Motor neuron (in vitro differentiated cells): ENCODE data around the gene FXYD6. TPM values are rescaled to one million over a fixed set of nuclear protein-coding genes. Genes with fewer than 3 reads are reported as not detected.

Experiments used
- ATAC-seq, 8 experiments: fragments of 200-7000 bp; cut with Tn5 transposase; replicated peaks in 6 of 8; 2 replicates each; pipeline ENCODE4 v1.8.0; 2021; ENCODE audit warnings: mild to moderate bottlenecking in 8 of 8, moderate library complexity in 8 of 8
- H3K27ac ChIP-seq, 2 donors: fragments of 250-450 bp; sonication (Bioruptor Pico); 2 replicates each; pipeline ENCODE4 v1.9.0; 2021; ENCODE audit warnings: antibody characterized with exemption in 2 of 2, mild to moderate bottlenecking in 2 of 2, moderate library complexity in 1 of 2
- H3K4me1 ChIP-seq, 2 donors: fragments of 250-450 bp; sonication (Bioruptor Pico); replicated peaks in 1 of 2; 2 replicates each; pipeline ENCODE4 v1.6.1; 2021; ENCODE audit warnings: antibody characterized with exemption in 2 of 2, mild to moderate bottlenecking in 2 of 2, moderate library complexity in 1 of 2
- H3K4me3 ChIP-seq, 5 donors: fragments of 250-450 bp; sonication (Bioruptor Pico); 2 replicates each; pipeline ENCODE4 v1.9.0; 2021; ENCODE audit warnings: antibody characterized with exemption in 5 of 5, mild to moderate bottlenecking in 5 of 5, moderate library complexity in 4 of 5
- WGBS, 10 experiments: fragments of 450-650 bp; shearing (Covaris generic); methylation state at CpG; one replicate each; pipeline ENCODE4 v1.0.0; 2022; 5-methylcytosine and 5-hydroxymethylcytosine counted together
- in situ Hi-C, 9 experiments: fragments of 400-800 bp; cut with MboI; loops; one replicate each; pipeline ENCODE4 v1.15.0; 2021; ENCODE audit warnings: low sequenced_read_pairs in 9 of 9, low pct_unique_long_range_greater_than_20kb in 2 of 9; ENCODE audit not compliant: unreplicated experiment in 9 of 9
- total RNA-seq, 8 experiments: library from RNA; unstranded; fragments of 300-600 nt; gene quantifications; 2 replicates each; pipeline versions ENCODE4 v1.2.3 to v1.2.4, GENCODE V29; 2022

FXYD6 gene
- total RNA-seq, 8 experiments from 2014 or later = 0.18 to 230 (median 114) TPM

GRCh38 chr11:117857734-117858414 lies 18.6 kb downstream of the FXYD6 start:
- H3K4me3 ChIP-seq = no peak overlapping the region
- WGBS, 10 experiments = 13 to 100% (median 78%) methylated on average over 1 to 8 of the region's 11 CpGs; no CpG with 5 or more reads in 1 of the 10 experiments
- in situ Hi-C loops = loop anchor here in 1 of 9 experiments (10.0 kb wide), 1 partner anchor 87 kb away; no protein-coding TSS in a partner anchor
- ATAC-seq = no peak
- peaks cover 5 to 15% of the 10 kb centered on the region in 2 donors for H3K4me1 ChIP-seq
- no peak overlapping the region for H3K27ac ChIP-seq

GRCh38 chr11:117855912-117856651 lies 20.4 kb downstream of the FXYD6 start:
- no peak overlapping the region for H3K27ac ChIP-seq
- ATAC-seq = no peak
- 57 to 100% (median 90%) methylated on average over 2 to 9 of the region's 13 CpGs; no CpG with 5 or more reads in 1 of the 10 experiments for WGBS, 10 experiments
- no peak overlapping the region for H3K4me3 ChIP-seq
- H3K4me1 ChIP-seq = peaks cover 0 to 5% of the 10 kb centered on the region in 2 donors
- in situ Hi-C loops = loop anchor here in 1 of 9 experiments (10.0 kb wide), 1 partner anchor 89 kb away; no protein-coding TSS in a partner anchor

GRCh38 chr11:117855186-117855845 lies 21.1 kb downstream of the FXYD6 start:
- ATAC-seq = no peak
- no peak overlapping the region for H3K4me3 ChIP-seq
- peaks cover 0 to 3% of the 10 kb centered on the region in 2 donors for H3K4me1 ChIP-seq
- in situ Hi-C loops = loop anchor here in 1 of 9 experiments (10.0 kb wide), 1 partner anchor 89 kb away; no protein-coding TSS in a partner anchor
- 0 to 100% (median 66%) methylated on average over 1 to 3 of the region's 12 CpGs; no CpG with 5 or more reads in 4 of the 10 experiments for WGBS, 10 experiments
- no peak overlapping the region for H3K27ac ChIP-seq

GRCh38 chr11:117852309-117852708 lies 24.1 kb downstream of the FXYD6 start:
- ATAC-seq = no peak
- WGBS, 10 experiments = 9 to 79% (median 50%) methylated on average over 2 to 3 of the region's 3 CpGs; no CpG with 5 or more reads in 1 of the 10 experiments
- no peak overlapping the region for H3K27ac ChIP-seq

GRCh38 chr11:117851852-117852251 lies 24.6 kb downstream of the FXYD6 start:
- H3K27ac ChIP-seq = no peak overlapping the region
- ATAC-seq = peak in 1 of 8 experiments; percentile 30
- 0 to 100% (median 84%) methylated on average over 1 to 3 of the region's 3 CpGs; no CpG with 5 or more reads in 2 of the 10 experiments for WGBS, 10 experiments
- in situ Hi-C loops = loop anchor here in 1 of 9 experiments (10.0 kb wide), 1 partner anchor 93 kb away; no protein-coding TSS in a partner anchor
- H3K4me1 ChIP-seq = no peaks in the 10 kb centered on the region
- H3K4me3 ChIP-seq = no peak overlapping the region

More at GRCh38 chr11:117852309-117852708, 24.1 kb downstream of the FXYD6 start:
- in situ Hi-C loops = loop anchor here in 1 of 9 experiments (10.0 kb wide), 1 partner anchor 92 kb away; no protein-coding TSS in a partner anchor
- no peaks in the 10 kb centered on the region for H3K4me1 ChIP-seq
- H3K4me3 ChIP-seq = no peak overlapping the region

- ATAC-seq = peak in 4 of 8 experiments; percentile 27 to 95 (median 68)
- Histone ChIP-seq H3K27ac (no peak overlapping the region), H3K4me1 (no peaks in the 10 kb centered on the region), H3K4me3 (no peak overlapping the region)
- 0 to 80% (median 43%) methylated on average over 1 to 2 of the region's 3 CpGs; no CpG with 5 or more reads in 3 of the 10 experiments for WGBS, 10 experiments
- in situ Hi-C loops = loop anchor here in 1 of 9 experiments (10.0 kb wide), 1 partner anchor 94 kb away; no protein-coding TSS in a partner anchor
These were observed 25.4 kb downstream of the FXYD6 start for GRCh38 chr11:117851106-117851505.

DNA sequence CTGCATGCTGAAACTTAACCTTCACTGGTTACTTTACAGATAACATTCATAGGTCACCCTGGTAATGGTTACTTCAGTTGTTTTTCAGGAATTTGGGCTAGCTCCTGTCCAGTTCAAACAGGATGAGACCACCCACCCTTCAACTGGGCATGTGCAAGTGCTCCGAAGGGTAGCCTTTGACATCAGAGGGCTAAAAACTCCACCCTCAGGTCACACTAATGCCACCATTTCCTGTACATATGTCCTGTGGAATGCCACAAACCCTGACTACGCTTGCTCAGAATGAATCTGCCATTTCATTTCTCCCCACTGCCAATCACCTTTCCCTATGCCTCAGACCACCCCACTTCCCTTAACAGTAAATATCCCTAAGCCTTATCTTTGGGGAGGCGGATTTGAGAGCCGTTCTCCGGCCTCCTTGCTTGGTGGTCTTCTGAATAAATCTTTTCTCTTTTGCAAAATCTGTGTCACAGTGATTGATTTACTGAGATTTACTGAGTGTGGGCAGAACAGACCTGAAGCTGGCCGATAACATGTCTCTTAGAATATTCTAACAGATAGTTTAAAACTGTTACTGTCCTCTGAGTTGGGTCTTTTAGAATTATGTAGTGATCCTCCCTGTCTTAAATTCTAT lies 26.6 kb downstream of the FXYD6 start:
- H3K4me1 ChIP-seq = no peaks in the 10 kb centered on the region
- no peak for ATAC-seq
- no peak overlapping the region for H3K4me3 ChIP-seq
- H3K27ac ChIP-seq = no peak overlapping the region
- in situ Hi-C loops = loop anchor here in 8 of 9 experiments (10.0 to 25.0 kb wide), 3 partner anchors 87 to 212 kb away; partner anchors contain the start of gene TMPRSS13 (in 3 of the 8)
- WGBS, 10 experiments = 75 to 100% (median 93%) methylated on average over 1 to 6 of the region's 6 CpGs; no CpG with 5 or more reads in 1 of the 10 experiments

DNA sequence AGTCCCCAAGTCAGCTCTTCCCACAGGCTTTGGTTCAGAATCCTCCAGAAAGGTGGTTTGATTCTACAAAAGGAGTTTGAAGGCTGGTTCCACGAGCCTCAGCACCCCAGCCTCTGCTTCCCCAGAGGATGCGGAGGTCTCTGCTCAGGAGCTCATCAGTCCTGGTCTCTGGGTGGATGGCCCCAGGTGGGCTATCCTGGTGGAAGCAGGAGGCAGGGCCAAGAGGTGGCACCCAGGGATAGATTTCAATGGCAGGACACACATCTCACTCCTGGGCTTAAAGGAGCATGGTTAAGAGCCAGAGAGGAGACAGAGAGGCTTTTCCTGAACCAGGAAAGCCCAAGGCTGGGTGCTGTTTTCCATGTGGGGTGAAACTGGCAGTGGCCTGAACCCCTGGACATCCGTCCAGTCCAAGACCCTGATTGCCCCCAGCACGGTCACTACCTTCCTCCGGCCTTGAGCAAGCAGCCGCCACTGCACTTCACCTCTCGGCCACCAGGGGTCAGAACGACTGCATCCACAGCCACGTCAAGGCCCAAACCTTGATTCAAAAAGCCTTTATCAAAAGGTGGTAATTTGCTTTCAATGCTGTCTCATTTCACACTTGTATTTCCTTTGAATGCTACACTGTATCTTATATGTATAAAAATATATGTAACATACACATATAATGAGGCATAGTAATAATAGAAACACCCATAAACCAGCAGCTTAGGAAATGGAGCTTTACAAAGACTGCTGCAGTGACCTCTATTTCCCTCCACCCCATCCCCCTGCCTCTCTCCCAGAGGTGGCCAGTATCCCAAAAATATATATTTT lies 32.6 kb downstream of the FXYD6 start:
- ATAC-seq = peak; percentile 67 to 90 (median 79)
- in situ Hi-C loops = loop anchor here in 7 of 9 experiments (5.0 to 25.0 kb wide), 4 partner anchors 93 to 218 kb away; partner anchors contain the start of gene TMPRSS13 (in 3 of the 7)
- Histone ChIP-seq H3K4me3 (no peak overlapping the region), H3K27ac (no peak overlapping the region), H3K4me1 (peaks cover 0 to 2% of the 10 kb centered on the region in 2 donors)
- WGBS, 10 experiments = 0 to 24% (median 9%) methylated on average over 3 to 5 of the region's 9 CpGs; no CpG with 5 or more reads in 6 of the 10 experiments

- Histone ChIP-seq H3K4me3 (no peak overlapping the region), H3K4me1 (peaks cover 9 to 11% of the 10 kb centered on the region in 2 donors), H3K27ac (no peak overlapping the region)
- peak in 2 of 8 experiments; percentile 21 to 35 for ATAC-seq
- WGBS, 10 experiments = 40 to 100% (median 80%) methylated on average over 1 to 9 of the region's 16 CpGs; no CpG with 5 or more reads in 1 of the 10 experiments
- in situ Hi-C loops = loop anchor here in 7 of 9 experiments (5.0 to 25.0 kb wide), 4 partner anchors 95 to 220 kb away; partner anchors contain the start of gene TMPRSS13 (in 3 of the 7)
These were observed 34.1 kb downstream of the FXYD6 start for GRCh38 chr11:117842131-117842941.

GRCh38 chr11:117841551-117842031 lies 34.9 kb downstream of the FXYD6 start:
- Histone ChIP-seq H3K27ac (no peak overlapping the region), H3K4me3 (no peak overlapping the region), H3K4me1 (peaks cover 14 to 18% of the 10 kb centered on the region in 2 donors)
- no peak for ATAC-seq
- in situ Hi-C loops = loop anchor here in 7 of 9 experiments (5.0 to 25.0 kb wide), 4 partner anchors 96 to 221 kb away; partner anchors contain the start of gene TMPRSS13 (in 3 of the 7)
- 57 to 100% (median 93%) methylated on average over 2 to 5 of the region's 7 CpGs; no CpG with 5 or more reads in 3 of the 10 experiments for WGBS, 10 experiments
